Activated CD8-positive, alpha-beta memory T cell treated with anti-CD3 and anti-CD28 coated beads, Interleukin-2, amount 50 U/mL, for 4 hours (primary cell): Measurements from ENCODE around the gene COL8A1.

ENCODE experiments used
- DNase-seq: peaks from one replicate; pipeline ENCODE4 v3.0.0-alpha.2; 2020

The COL8A1 gene

DNA sequence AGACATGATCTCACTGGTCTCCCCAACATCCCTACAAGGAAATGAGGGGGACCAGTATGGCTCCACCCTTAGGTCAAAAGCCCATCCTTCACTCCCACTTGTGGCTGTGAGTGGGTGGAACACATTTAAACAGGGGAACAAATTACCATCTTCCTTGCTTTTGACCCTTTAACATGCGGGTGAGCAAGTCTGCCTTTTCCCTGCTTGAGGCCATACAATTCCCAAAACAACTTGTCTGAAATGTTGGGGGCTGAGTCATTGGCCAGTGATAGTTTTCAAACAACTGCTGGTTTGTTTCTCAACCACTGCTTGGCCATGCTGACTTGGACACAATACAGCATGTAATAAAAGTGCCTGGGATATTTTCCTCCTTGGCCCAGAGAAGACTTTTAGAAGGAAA lies 39.6 kb downstream of the COL8A1 start:
- no peak for DNase-seq

DNA sequence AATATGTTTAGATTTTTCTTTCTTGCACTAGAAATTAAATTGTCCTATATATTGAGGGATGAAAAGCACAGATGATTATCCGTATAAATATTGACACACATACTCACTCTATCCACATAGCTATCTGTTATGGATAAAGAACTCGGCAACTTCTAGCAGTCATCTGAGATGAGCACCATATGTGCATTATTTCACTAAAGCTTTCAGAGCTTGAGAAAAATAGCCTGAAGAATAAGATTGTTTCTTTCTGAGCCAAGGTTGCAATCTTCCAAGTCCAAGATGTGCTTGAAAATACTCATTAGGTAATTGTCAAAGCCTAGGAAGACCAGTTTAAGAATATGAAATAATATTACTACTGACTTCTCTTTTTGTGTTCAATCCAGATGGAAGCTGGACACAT lies 40.5 kb downstream of the COL8A1 start:
- no peak for DNase-seq

DNA sequence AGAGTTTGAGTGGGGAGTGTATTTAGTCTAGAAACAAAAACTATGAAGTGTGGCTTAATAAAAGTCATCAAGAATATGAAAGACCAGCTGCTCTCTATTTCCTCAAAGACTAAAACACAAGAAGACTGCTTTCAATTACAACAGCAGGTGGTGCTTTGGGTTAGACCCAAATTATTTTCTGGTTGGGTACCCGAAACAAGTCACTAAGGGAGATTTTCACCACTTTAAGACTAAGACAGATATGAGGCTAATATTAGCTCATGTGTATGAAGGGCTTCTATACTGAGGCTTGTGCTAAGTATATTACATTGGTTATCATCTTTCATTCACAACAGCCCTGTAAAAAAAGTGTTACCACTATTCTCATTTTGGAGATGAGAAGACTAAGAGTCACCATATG lies 43.1 kb downstream of the COL8A1 start:
- no peak for DNase-seq

- DNase-seq, result no peak
Measured at GRCh38 chr3:99681976-99682375, 43.6 kb downstream of the COL8A1 start.

DNA sequence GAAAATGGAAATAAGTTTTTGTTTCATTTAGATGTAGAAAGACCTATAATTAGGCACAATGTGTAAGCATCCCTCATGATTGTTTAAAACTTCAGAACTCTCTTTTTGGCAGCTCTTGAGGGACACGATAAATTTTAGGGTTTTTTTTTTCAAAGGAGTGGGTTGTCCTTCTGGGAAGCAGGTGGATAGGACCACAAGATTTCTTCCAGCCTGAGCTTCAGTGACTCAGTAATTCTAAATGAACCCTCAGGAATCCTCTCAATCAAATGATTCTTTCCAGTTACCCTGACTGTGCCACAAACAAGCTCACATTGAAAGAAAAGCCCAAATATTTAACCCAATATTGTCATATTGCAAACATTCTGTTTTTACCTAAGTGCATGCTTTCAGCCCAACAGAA lies 45.1 kb downstream of the COL8A1 start:
- DNase-seq, result no peak

- DNase-seq, result no peak
Measured at GRCh38 chr3:99683876-99684275, 45.5 kb downstream of the COL8A1 start.

DNA sequence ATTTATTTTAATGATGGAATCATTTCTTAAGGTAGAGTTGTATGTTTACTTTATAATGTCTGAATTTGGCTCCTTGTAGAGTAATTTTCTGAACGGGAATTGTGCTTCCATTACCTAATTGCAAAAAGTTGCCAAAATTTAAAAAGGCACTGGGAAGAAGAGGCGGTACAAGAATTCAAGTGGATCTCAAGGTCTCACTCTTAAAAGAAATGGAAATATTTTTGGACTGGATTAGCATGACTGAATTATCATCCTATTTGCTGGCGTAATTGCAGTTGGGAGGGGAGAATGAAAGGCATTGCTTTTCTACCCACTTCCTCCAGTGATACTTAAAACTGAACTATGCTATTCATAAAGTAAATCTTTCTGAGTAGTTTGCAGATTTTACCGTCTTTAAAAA lies 46.2 kb downstream of the COL8A1 start:
- DNase-seq, result no peak

- DNase-seq, result no peak
Measured at GRCh38 chr3:99686469-99686868, 48.1 kb downstream of the COL8A1 start.

DNA sequence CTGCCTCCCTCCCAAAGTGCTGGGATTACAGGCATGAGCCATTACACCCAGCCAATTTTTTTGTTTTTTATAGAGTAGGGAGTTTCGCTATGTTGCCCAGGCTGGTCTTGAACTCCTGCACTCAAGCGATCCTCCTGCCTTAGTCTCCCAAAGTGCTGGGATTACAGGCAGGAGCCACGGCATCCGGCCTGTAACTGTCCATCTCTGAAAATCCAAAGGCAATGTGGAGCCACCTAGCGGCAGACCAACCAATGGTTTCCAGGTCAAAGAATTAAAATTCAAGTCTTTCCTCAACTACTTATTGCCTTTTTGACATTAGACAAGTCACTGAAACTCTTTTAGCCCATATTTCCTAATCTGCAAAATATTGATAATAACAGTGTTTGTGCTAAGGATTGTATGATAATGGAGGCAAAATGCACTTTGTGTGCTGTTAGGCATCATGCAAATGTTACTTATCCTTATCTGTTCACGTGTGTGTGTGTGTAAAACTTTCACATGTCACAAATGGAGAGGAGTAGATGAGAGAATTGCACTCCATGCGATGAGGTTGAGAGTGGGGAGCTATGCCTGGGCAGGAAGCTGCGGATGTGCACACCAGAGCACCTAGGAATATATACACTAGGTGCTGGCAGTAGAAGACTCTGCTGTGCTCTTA lies 48.7 kb downstream of the COL8A1 start:
- DNase-seq, result no peak

- no peak for DNase-seq
Measured at GRCh38 chr3:99690761-99691369, 52.5 kb downstream of the COL8A1 start.

DNA sequence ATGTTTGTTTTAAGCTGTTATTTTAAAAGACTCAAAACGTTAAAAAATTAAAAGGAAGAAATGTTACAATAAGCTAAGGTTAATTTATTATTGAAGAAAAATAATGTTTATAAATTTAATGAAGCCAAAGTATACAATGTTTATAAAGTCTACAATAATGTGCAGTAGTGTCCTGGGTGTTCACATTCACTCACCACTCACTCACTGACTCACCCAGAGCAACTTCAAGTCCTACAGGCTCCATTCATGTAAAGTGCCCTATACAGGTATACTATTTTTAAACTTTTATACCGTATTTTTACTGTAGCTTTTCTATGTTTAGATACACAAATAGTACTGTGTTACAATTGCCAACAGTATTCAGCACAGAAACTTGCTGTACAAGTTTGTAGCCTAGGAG lies 55.2 kb downstream of the COL8A1 start:
- no peak for DNase-seq

DNA sequence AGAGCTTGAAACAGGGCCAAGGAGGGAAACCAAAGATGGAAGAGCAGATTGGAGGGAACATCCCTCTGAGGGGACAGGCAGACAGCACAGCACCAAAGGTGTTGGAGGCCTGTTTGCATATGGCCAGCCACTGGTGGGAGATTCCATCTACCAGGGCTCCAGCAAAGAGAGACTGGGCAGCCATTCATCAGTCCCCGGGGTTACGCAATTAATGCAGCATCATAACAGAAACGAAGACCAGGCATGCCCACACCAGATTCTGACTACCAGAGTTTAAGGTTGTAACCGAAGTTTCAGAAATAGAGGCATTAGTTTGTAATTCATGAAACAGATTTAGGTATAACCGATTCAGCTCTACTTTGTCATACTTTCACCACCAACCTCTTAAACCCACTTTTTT lies 58.1 kb downstream of the COL8A1 start:
- no peak for DNase-seq

- DNase-seq, result no peak
Measured at GRCh38 chr3:99697250-99697649, 58.9 kb downstream of the COL8A1 start.

DNA sequence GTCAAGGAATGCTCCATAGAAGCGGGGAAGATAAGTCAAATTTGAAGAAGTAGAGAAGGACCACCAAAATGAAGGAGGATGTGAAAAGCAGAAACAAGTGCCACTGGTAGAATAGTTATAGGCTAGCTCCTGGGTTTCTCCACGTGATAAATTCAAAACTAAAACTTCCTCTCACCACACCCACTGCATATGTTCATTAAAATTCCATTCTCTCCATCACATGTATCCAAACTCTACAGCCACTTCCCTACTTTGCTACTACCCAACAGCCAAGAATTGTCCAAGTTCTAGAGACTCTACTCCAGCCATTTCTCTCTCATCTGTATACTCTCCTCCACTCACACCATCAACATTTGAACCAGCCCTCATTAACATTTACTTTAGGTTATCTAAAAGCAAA lies 60.5 kb downstream of the COL8A1 start:
- no peak for DNase-seq

DNA sequence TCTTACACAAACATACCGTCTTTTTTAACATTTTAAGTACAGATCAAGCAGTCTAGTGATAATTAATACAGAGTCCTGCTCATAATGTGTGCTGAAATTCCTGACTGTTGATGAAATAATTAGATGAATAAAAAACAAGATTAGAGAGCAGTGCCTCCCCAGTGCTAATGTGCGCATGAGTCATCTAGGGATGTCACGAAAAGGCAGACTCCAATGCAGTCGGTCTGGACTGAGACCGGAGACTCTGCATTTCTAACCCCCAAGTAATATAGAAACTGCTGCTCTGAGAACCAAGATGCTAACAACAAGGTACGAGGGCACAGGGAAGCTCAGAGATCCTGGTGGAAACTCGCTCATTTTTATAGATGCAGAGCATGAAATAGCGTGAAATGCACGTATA lies 61.4 kb downstream of the COL8A1 start:
- DNase-seq, result no peak

GRCh38 chr3:99700631-99701268 lies 62.4 kb downstream of the COL8A1 start:
- no peak for DNase-seq

DNA sequence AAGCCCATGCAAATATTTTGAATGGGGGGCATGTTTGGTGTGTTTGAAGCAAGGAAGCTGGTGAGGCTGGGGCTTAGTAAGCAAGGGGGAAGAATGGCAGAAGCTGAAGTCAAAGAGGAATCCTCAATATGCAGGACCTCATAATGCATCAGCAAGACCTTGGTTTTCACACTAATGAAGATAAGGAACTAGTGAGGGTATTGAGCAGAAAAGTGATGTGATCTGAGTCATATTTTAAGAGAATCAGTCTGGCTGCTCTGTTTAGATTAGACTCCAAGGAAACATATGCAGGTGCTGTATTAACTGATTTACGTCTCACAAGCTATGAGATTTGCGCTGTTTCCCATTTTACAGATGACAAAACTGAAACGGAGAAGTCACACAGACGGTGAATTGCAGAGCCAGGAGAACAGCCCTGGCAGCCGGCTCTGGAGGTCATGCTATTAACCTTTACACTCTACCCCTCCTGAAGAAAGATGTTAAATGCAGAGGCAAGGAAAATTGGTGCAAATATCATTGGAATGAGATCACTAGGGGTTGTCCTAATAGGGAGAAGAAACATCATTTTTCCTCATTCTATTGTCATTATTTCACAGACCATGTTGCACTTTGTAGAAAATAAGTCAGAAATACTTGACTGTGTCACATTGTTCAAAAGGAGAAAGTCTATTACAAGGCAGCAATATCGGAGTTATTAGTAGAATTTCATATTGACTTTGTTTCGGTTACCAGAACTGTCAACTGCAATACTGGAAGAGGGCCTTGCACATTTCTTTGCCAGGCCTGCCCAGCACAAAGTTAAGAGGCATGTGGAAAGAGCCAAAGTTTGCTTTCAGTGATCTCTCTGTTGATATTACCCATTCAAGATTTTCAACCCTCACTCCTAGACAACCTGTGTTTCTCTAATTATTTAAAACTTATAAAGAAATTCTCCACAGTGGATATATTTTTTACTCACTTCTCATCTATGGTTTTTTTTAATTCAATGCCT lies 64.9 kb downstream of the COL8A1 start:
- DNase-seq, result no peak

GRCh38 chr3:99704417-99704816 lies 66.0 kb downstream of the COL8A1 start:
- no peak for DNase-seq

GRCh38 chr3:99706410-99706809 lies 68.0 kb downstream of the COL8A1 start:
- DNase-seq, result no peak

DNA sequence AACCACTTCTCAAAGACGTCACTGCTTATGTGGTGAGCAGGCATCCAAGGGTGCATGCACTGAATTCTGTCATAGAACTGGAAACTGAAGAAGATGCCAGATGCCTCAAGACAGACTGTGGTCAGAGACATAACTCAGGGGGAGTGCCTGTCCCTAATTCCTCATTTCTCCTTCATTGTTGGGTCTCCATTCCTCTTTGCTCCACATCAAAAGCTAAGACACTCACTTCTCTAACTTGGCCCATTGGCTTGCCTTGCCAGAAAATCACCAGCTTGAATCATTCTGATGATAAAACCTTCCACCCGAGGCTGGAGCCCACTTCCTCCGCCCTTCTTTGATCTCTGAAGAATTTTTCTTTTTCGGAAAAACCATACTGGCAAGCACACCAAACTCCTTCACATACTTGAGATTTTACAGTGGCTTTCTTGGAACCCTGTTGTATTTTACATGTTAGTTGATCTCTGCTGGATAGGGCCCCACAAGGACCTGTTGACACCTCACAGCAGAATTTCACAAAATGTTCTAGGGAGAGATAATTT lies 69.9 kb downstream of the COL8A1 start:
- no peak for DNase-seq

DNA sequence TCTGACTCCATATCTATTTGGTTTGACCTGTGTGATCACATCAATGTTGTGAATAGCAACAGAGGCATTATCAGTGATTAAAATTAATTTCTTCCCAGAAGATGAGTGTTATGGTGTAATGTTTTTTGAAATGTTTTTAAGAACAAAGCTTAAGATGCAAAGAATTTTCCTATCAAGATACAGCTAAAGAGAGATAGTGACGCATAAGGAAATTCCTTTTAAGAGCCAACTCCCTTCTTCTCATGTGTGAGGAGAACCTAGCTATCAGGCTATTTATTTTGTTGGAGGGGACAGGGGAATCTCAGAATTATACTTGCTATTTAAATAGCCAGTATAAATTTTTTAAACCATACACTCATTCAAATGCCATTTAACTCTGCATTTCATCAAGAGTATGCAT lies 71.3 kb downstream of the COL8A1 start:
- no peak for DNase-seq

DNA sequence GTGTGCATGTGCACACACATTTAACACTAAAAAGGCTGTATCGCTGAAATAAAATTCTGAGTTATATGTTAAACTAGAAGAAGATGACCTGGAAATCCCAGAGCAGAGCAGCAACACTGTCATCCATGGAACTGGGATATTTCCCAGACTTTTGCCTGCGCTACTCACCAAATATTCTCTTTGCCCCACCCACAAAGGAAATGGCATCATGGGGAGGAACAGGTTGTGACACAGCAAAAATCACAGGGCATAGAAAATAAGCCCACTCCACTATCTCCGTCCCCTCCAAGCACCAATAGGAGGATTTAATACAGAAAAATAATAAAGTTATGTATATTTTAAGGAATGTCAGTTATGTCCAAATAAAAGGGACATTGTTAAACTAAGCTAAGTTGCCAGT lies 71.7 kb downstream of the COL8A1 start:
- DNase-seq, result no peak

GRCh38 chr3:99711351-99711750 lies 73.0 kb downstream of the COL8A1 start:
- no peak for DNase-seq
